Stimulated activated naive B cell treated with anti-CD40 and anti-IgM and Interleukin-4, amounts not matched to agents 10 μg/mL and 1 μg/mL and 100 μg/mL, for 72 hours (primary cell): ENCODE results near the gene PLCB4.

Experiments used
- ATAC-seq, 2 donors: fragments of 150-1000 bp; cut with Tn5 transposase; replicated peaks; 2 replicates each; pipeline ENCODE4 v1.10.0; 2021; ENCODE audit warnings: moderate library complexity in 1 of 2
- DNase-seq: peaks from one replicate; pipeline ENCODE4 v3.0.0; 2021
- H3K27ac Mint-ChIP-seq: one replicate; pipeline ENCODE4 v1.8.0; 2022; ENCODE audit warnings: mild to moderate bottlenecking, mixed read lengths
- H3K27me3 Mint-ChIP-seq, 2 donors: one replicate each; pipeline ENCODE4 v1.8.0; 2022; ENCODE audit warnings: mixed read lengths in 2 of 2
- H3K36me3 Mint-ChIP-seq, 2 donors: one replicate each; pipeline ENCODE4 v1.8.0; 2022; ENCODE audit warnings: mixed read lengths in 2 of 2, mild to moderate bottlenecking in 1 of 2
- H3K4me1 Mint-ChIP-seq, 2 donors: one replicate each; pipeline ENCODE4 v1.8.0; 2022; ENCODE audit warnings: mixed read lengths in 2 of 2, mild to moderate bottlenecking in 1 of 2
- H3K4me3 Mint-ChIP-seq, 2 donors: one replicate each; pipeline ENCODE4 v1.8.0; 2022; ENCODE audit warnings: mild to moderate bottlenecking in 2 of 2, mixed read lengths in 2 of 2, moderate library complexity in 1 of 2
- H3K9me3 Mint-ChIP-seq, 2 donors: one replicate each; pipeline ENCODE4 v1.8.0; 2022; ENCODE audit warnings: mixed read lengths in 2 of 2, mild to moderate bottlenecking in 1 of 2

PLCB4 gene

DNA sequence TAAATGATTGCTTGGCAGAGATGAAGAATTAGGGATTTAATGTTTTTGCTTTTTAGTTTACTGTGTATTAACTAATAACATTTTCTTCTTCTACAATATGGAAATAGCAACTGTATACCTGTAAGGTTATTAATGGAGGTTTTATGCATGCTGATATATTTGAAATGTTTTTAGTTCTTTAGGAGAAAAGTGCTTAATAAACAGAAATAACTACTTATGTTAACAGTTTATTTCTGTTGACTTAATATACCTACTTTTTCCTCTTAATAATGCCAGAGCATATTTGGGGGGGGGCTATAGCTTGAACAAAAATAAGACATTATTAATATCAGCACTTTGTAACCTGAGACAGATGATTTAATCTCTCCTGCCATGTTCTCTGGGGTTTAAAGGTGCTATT is 33.6 kb downstream of the PLCB4 start:
- DNase-seq (no peak), ATAC-seq (no peak)
- no peaks in the 10 kb centered on the region for H3K4me1 Mint-ChIP-seq
- H3K9me3 Mint-ChIP-seq = no peaks in the 10 kb centered on the region
- no peak overlapping the region for H3K4me3 Mint-ChIP-seq
- H3K27me3 Mint-ChIP-seq = no peaks in the 10 kb centered on the region
- H3K36me3 Mint-ChIP-seq = no peaks in the 10 kb centered on the region
- H3K27ac Mint-ChIP-seq = no peak overlapping the region

DNA sequence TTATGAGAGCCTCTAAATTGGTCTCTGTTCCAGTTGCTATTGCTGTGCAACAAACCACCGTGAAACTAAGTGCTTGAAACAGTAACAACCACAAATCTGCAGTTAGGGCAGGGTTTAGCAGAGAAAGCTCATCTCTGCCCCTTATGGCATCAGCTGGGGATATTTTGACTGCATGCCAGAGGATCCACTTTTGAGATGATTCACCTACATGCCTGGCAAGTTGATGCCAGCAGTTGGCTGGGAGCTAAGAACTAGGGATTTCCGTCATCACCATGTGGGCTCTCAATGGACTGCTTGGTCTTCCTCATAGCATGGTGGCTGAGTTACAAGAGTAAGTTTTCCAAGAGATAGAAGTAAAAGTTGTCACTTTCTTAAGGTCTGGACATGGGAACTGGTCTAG is 35.1 kb downstream of the PLCB4 start:
- Mint-ChIP-seq H3K9me3 (no peaks in the 10 kb centered on the region), H3K4me3 (no peak overlapping the region), H3K27me3 (no peaks in the 10 kb centered on the region), H3K36me3 (no peaks in the 10 kb centered on the region), H3K27ac (no peak overlapping the region), H3K4me1 (no peaks in the 10 kb centered on the region)
- ATAC-seq (no peak), DNase-seq (no peak)

DNA sequence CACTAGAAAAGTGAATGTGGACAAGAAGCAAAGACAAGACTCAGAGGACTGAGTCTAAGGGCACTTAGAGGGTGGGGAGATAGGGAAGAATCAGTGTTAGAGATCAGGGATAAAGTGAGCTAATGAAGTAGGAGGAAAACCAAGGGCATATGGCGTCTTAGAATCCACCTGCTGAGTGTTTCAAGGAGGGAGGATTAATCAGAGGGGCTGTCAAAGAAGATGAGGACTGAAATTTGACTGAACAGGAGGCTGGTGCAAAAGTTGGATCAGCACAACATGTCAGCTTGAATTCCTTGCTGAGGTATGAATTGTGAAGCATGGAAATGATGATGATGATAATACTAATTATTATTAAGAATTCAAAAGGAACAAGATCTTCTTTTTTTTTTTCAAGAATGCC is 39.4 kb downstream of the PLCB4 start:
- no peak overlapping the region for H3K4me3 Mint-ChIP-seq
- H3K36me3 Mint-ChIP-seq = no peaks in the 10 kb centered on the region
- H3K27me3 Mint-ChIP-seq = no peaks in the 10 kb centered on the region
- H3K9me3 Mint-ChIP-seq = no peaks in the 10 kb centered on the region
- H3K27ac Mint-ChIP-seq = no peak overlapping the region
- no peak for DNase-seq
- no peaks in the 10 kb centered on the region for H3K4me1 Mint-ChIP-seq
- no peak for ATAC-seq

DNA sequence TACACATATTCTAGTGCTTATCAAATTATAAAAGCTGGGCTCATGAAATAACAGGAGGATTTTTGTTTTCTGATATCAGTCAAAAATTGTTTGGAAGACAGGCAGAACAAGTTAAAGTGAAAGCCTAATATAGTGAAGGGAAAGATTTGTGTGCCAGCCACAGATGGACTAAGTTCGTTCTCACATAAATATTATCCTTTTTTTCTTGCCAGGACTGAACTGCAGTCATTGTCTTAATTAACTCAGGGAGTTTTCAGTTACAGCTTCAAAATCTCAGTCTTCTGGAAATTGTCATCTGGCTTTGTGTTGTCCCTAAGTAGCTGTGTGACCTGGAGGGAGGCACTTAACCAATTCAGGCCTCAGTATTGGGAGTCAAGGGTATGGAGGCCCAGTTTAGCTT is 40.7 kb downstream of the PLCB4 start:
- no peaks in the 10 kb centered on the region for H3K36me3 Mint-ChIP-seq
- no peak overlapping the region for H3K4me3 Mint-ChIP-seq
- no peaks in the 10 kb centered on the region for H3K27me3 Mint-ChIP-seq
- H3K9me3 Mint-ChIP-seq = no peaks in the 10 kb centered on the region
- H3K4me1 Mint-ChIP-seq = no peaks in the 10 kb centered on the region
- no peak for DNase-seq
- ATAC-seq = no peak
- no peak overlapping the region for H3K27ac Mint-ChIP-seq

DNA sequence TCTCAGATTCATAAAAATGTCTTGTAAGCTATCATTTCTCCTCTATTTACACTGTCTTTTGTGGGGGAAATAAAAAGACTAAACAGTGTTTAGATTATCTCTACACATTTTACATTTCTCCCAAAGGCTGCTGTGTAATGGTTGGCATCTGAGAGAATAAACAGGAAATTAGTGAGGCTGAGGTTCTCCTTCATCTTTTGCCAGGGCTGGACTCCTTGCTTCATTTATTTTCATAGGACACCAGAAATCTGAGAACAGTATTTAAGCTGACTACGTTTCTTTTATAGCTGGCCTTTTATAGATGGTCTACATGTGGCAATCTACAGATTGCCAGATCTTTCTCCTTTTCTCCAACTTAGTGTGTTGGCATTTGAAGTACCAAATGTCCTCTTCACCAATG is 41.5 kb downstream of the PLCB4 start:
- H3K9me3 Mint-ChIP-seq = no peaks in the 10 kb centered on the region
- H3K27me3 Mint-ChIP-seq = no peaks in the 10 kb centered on the region
- no peak overlapping the region for H3K27ac Mint-ChIP-seq
- ATAC-seq (no peak), DNase-seq (no peak)
- no peak overlapping the region for H3K4me3 Mint-ChIP-seq
- no peaks in the 10 kb centered on the region for H3K36me3 Mint-ChIP-seq
- H3K4me1 Mint-ChIP-seq = no peaks in the 10 kb centered on the region

DNA sequence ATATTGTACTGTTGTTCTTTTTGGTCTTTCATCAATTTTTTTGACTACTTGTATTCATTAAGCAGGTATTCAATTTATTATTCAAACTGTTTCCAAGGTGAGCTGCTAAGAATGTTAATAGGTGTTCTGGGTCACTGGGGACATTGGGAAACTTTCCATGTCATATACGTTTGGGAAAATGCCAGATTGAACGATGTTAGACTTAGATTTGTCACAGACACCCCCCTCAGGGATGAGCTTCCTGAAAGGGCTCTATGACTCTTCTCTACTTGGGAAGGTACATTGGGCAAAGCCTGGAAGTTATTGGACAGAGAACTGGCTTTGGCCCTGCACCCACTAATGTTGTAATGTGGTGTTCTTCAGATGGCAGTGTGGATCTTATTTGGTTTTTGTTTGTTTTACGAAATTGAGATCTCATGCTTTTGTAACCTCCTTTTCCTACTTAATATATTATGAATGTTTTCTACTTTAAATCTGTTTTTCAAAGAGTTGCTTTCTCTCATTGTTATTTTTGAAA is 42.1 kb downstream of the PLCB4 start:
- no peak for DNase-seq
- no peaks in the 10 kb centered on the region for H3K4me1 Mint-ChIP-seq

DNA sequence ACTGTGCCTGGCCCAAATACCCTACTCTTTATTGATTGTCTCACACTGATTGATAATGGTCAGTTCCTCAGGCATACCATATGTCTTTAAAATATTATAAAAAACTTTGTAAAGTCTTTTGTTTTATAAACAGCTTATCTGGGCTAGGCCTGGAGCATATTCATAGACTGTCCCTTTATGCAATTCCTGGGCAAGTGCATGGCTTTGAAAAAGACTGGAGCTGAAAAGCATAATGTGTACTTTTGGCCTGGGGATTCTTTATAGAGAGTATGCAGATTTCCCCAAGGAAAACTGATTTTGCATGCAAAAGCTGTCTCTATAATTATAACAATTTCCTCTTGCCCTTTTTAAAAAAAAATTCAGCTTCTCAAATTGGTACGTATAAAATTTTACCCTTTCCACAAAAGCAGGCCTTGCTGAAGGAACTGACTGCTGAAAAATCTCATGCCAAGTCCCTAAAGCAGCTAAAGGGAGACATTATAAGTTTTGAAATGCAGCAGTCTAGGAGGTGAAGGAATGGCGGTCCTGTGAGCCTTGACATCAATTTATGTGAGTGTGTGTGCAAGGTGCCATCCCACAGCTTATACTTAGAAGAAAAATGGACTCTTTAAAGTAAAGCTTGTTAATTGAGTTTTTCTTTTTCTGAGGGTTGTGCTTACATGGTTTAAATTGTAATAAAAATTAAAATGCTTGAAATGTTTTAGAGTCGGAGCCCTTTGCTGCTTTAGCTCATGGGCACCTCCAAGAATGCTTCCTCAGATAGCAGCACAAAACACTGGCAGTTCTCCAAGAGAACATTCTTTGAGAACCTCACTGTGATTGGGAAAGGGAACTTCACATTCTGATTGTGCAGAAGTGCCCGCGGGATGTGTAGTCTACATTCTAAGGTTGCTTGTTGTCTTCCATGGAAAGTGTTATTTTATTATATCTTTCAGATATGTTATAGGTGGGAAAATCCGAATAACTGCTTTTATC is 43.9 kb downstream of the PLCB4 start:
- no peak overlapping the region for H3K4me3 Mint-ChIP-seq
- no peaks in the 10 kb centered on the region for H3K4me1 Mint-ChIP-seq
- H3K9me3 Mint-ChIP-seq = no peaks in the 10 kb centered on the region
- no peaks in the 10 kb centered on the region for H3K36me3 Mint-ChIP-seq
- H3K27me3 Mint-ChIP-seq = no peaks in the 10 kb centered on the region
- ATAC-seq (no peak), DNase-seq (no peak)
- no peak overlapping the region for H3K27ac Mint-ChIP-seq

More for the DNA sequence above, 42.1 kb downstream of the PLCB4 start:
- Mint-ChIP-seq H3K36me3 (no peaks in the 10 kb centered on the region), H3K27ac (no peak overlapping the region), H3K27me3 (no peaks in the 10 kb centered on the region), H3K4me3 (no peak overlapping the region), H3K9me3 (no peaks in the 10 kb centered on the region)
- ATAC-seq = no peak

DNA sequence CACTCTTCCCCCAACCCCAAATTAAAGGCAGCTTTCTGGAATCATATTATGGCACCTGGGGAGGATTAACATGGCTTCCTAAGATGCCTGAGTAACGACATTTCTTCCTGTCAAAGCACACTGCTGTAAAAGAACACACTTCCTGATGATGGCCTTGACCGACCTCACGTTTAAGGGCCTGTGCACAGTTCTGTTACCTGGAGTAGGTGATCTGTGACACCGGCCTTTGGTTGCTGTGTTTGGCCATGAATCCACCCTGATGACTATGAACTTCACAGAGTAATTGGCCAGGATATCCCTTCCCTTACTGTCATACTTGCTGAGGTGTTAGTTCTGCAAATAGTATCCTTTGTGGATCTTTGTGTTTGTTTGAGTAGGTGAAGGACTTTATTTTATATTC is 45.8 kb downstream of the PLCB4 start:
- Mint-ChIP-seq H3K9me3 (no peaks in the 10 kb centered on the region), H3K36me3 (no peaks in the 10 kb centered on the region), H3K27me3 (no peaks in the 10 kb centered on the region), H3K4me3 (no peak overlapping the region), H3K4me1 (no peaks in the 10 kb centered on the region), H3K27ac (no peak overlapping the region)
- no peak for ATAC-seq
- no peak for DNase-seq

DNA sequence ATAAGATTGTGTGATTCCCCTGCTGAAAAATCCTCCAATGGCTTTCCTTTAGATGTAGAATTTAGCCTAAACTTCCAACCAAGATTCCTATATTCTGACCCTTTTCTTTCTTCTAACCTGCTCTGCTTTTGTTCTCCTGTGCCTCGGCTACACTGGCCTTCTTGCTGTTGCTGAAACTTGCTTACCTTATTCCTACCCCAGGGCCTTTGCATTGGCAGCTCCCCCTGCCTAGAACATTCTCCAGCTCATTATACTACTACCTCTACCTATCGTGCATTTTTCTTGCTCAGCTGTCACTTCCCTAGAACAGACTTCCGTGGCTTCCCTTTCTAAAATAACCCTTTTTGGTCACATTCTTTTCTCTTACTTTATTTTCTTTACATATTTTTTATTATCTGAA is 48.7 kb downstream of the PLCB4 start:
- no peaks in the 10 kb centered on the region for H3K9me3 Mint-ChIP-seq
- H3K4me3 Mint-ChIP-seq = no peak overlapping the region
- no peak for ATAC-seq
- no peak overlapping the region for H3K27ac Mint-ChIP-seq
- no peaks in the 10 kb centered on the region for H3K27me3 Mint-ChIP-seq
- DNase-seq = no peak
- H3K36me3 Mint-ChIP-seq = no peaks in the 10 kb centered on the region
- H3K4me1 Mint-ChIP-seq = no peaks in the 10 kb centered on the region

DNA sequence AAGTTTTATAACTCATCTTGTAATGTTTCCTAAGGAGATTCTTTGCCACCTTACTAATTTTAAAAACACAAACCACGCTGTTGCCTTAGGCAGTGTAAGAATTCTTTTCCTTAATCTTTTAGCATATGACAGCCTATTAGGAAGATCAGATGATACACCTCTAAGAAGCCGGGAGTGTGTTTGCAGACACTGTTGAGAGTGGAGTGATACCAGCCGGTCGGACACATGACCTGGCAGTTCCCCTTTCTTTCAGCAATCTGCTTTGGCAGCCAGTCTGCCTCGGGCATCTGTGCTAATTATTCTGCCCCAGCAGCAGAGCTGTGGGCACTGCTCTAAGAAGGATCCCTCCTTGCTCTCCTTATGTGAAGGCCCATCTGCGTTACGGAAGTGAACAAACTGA is 50.9 kb downstream of the PLCB4 start:
- Mint-ChIP-seq H3K4me3 (no peak overlapping the region), H3K4me1 (no peaks in the 10 kb centered on the region), H3K36me3 (no peaks in the 10 kb centered on the region), H3K9me3 (no peaks in the 10 kb centered on the region), H3K27ac (no peak overlapping the region), H3K27me3 (no peaks in the 10 kb centered on the region)
- DNase-seq = no peak
- ATAC-seq = peak in 1 of 2 donors; percentile 55

DNA sequence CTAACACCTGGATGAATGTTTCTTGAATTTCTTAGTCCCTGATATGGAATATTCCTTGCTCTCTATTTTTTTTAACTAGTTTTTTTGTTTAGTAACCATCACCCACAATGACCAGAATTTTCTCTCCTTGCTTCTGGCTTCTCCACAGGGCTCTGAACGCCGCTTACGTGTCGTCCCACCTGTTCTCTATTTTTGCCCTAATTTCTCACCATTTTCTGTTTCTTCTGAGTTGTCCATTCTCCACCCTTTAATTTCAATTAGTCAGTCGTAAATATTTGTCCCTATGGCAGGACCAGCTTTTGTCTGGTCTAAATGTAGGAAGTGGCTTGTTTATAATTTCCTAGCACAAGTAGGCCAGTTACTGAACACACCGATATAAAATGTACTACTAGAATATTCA is 52.3 kb downstream of the PLCB4 start:
- Mint-ChIP-seq H3K9me3 (no peaks in the 10 kb centered on the region), H3K27ac (no peak overlapping the region), H3K4me1 (no peaks in the 10 kb centered on the region), H3K27me3 (no peaks in the 10 kb centered on the region), H3K4me3 (no peak overlapping the region), H3K36me3 (no peaks in the 10 kb centered on the region)
- ATAC-seq = no peak
- DNase-seq = no peak

DNA sequence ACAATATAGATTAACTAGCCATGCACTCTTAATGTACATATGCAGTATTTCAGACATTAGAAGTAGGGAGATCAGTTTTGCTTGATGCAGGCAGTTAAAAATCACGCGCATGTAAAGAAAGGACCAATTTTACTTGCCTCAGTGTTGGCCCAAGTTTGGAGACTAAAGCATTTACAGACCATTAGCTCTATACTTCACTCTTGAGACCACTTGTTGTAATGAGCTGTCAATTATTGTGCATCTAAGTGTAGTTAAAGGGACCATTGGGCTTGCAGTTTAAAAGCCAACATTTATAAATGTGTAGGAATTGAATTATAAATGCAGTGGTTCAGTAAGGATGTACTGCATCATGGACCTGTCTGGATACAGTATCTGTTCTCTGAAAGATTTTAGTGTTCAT is 53.7 kb downstream of the PLCB4 start:
- Mint-ChIP-seq H3K27ac (no peak overlapping the region), H3K9me3 (no peaks in the 10 kb centered on the region), H3K4me1 (no peaks in the 10 kb centered on the region), H3K27me3 (no peaks in the 10 kb centered on the region), H3K36me3 (no peaks in the 10 kb centered on the region), H3K4me3 (no peak overlapping the region)
- ATAC-seq (no peak), DNase-seq (no peak)

DNA sequence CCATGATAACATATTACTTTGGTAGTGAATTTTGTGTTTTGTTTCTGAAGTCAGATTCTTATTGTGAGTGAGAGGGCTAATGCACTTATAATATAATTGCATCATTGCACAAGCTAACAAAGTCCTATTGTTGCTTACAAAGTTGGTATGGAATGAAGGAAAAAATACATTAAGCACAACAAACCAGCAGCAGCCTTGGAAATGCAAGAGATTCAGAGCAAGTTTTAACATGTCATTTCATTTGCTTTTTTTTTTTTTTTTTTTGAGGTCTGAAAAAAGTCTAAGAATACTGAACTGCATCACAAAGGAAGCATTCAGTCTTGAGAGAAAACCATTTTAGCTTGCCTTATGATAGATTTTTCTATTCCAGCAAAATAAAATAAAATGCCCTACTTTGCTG is 57.6 kb downstream of the PLCB4 start:
- Mint-ChIP-seq H3K27ac (no peak overlapping the region), H3K9me3 (peaks cover 3 to 4% of the 10 kb centered on the region in 2 donors), H3K36me3 (no peaks in the 10 kb centered on the region), H3K4me3 (no peak overlapping the region), H3K4me1 (no peaks in the 10 kb centered on the region), H3K27me3 (no peaks in the 10 kb centered on the region)
- DNase-seq (no peak), ATAC-seq (no peak)

DNA sequence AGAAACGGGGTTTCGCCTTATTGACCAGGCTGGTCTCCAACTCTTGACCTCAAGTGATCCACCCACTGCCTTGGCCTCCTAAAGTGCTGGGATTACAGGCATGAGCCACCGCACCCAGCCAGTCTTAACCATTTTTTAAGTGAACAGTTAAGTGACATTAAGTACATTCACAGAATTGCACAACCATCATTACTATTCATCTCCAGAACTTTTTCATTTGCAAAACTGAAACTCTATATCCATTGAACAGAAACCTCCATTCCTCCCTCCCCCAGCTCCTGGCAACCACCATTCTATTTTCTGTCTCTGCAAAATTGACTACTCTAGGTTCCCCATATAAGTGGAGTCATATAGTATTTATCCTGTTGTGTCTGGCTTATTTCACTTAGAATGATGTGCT is 59.7 kb downstream of the PLCB4 start:
- ATAC-seq = no peak

DNA sequence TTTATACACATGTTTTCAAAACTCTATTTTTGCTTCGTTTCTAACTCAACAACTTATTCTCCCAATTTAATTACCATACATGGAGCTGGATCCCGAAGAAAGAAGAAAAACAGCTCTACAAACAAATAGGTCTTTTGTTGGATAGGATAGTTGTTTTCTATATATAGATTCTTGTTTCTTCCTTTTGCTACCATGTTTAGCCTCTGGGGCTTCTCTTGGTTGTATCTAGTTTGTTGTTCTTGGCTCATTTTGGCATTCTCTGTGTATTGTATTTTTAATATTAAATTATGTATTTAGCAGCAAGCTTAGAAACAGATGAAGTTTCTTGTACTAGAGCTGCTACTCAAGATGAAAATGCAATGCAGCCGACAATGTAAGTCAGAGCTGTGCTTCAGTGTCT is 60.9 kb downstream of the PLCB4 start:
- Mint-ChIP-seq H3K36me3 (no peaks in the 10 kb centered on the region), H3K4me3 (no peak overlapping the region), H3K9me3 (peaks cover 3 to 4% of the 10 kb centered on the region in 2 donors), H3K4me1 (no peaks in the 10 kb centered on the region), H3K27me3 (no peaks in the 10 kb centered on the region), H3K27ac (no peak overlapping the region)
- DNase-seq = no peak
- ATAC-seq = no peak

More for the DNA sequence above, 59.7 kb downstream of the PLCB4 start:
- no peak for DNase-seq
- Mint-ChIP-seq H3K4me3 (no peak overlapping the region), H3K9me3 (peaks cover 3 to 4% of the 10 kb centered on the region in 2 donors), H3K4me1 (no peaks in the 10 kb centered on the region), H3K27me3 (no peaks in the 10 kb centered on the region), H3K36me3 (no peaks in the 10 kb centered on the region), H3K27ac (no peak overlapping the region)
